Stimulated activated CD4-positive, alpha-beta T cell treated with anti-CD3 and anti-CD28 coated beads, Interleukin-4, amount 100 ng/mL, for 1 hour (primary cell): Measurements from ENCODE around the gene GAST.

Source experiments
- DNase-seq: peaks from one replicate; pipeline ENCODE4 v3.0.0-alpha.2; 2020

The GAST gene

DNA sequence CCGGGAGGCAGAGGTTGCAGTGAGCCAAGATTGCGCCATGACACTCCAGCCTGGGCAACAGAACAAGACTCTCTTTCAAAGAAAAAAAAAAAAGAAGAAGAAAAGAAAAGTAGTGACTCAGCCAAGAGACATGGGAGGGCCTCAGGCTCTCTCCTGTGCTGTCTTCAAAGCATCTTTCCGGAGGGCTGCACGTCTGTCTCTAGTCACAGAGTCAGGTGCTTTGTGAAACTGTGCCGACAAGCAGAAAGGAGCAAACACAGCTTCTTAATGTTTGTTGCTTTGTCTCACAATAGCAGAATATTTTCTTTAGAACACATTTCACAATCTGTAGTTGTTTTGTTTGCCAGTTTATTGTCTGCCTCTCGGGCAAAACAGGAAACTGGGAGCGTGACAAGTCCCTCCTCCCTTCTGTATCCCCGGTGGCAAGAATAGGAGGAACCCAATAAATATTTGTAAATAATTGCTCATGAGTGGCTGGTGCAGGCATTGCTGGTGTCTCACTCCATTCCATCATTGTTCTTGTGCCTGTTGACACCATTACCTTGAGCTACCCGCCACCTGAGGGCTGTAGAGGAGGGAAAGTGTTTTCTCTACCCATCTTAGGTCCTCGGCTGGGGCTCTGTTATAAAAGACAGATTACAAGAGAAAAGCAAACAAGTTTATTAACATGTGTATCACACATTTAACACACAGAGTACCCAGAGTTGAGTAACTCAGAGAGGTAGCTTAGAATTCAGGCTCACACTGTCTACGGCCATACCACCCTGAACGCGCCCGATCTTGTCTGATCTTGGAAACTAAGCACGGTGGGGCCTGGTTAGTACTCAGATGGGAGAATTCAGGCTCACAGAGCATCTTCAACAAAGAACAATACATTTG lies 5.5 kb downstream of the GAST start:
- DNase-seq, result no peak

GRCh38 chr17:41718287-41718645 lies 6.1 kb downstream of the GAST start:
- DNase-seq, result no peak

- DNase-seq, result no peak
These were observed 10.1 kb downstream of the GAST start for GRCh38 chr17:41722231-41722630.

DNA sequence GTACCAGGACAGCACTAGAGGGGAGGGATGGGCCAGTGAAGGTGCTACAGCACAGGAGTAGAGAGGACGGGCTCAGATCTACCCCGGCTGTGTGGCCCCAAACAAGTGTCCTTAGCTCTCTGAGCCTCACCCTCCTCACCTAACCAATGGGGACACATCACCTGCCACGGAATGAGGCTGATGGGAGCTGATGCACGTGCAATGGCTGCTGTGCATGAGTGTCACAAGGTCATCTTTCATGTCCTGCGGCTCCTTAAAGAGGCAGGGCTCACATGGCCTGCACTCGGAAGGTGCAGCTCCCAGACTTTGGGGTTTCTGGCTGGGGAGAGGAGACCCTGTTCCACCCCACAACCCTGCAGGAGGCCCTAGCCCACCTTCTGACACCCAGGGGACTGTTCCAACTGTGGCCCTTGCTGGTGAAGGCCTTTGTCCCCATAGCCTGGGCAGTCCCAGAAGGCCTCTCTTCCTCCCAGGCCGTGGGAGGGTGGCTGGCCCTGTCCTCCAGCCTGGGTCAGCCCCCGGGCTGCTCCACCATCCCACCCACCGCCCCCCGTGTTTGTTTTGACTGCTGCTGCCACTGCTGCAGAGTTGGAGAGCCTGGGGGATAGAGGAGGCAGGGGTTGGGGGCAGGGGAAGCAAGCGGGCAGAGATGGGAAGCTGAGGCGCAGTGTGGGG lies 11.8 kb downstream of the GAST start:
- no peak for DNase-seq

GRCh38 chr17:41724476-41725050 lies 12.4 kb downstream of the GAST start:
- no peak for DNase-seq

GRCh38 chr17:41725134-41725533 lies 13.0 kb downstream of the GAST start:
- no peak for DNase-seq

- DNase-seq, result no peak
These were observed 15.9 kb downstream of the GAST start for GRCh38 chr17:41728056-41728455.

DNA sequence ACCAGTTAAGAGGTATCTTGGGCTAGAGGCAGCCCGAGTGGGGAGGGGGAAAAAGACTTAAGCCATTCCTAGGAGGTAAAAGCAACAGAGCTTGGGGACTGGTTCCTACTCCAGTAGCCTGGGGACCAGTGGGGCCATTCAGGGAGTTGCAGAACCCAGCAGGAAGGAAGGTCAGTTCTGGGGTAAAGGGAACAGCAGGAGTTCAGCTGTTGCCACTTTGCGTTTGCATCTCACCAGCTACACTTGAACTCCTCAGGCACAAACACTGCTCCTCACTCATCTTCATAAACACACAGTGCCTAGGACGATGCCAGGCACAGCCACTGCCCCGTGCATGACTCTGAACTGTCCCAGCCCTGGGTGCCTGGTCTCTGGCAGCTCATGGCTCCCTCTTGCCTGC lies 18.3 kb downstream of the GAST start:
- DNase-seq, result no peak

GRCh38 chr17:41731836-41732235 lies 19.7 kb downstream of the GAST start:
- DNase-seq, result no peak

DNA sequence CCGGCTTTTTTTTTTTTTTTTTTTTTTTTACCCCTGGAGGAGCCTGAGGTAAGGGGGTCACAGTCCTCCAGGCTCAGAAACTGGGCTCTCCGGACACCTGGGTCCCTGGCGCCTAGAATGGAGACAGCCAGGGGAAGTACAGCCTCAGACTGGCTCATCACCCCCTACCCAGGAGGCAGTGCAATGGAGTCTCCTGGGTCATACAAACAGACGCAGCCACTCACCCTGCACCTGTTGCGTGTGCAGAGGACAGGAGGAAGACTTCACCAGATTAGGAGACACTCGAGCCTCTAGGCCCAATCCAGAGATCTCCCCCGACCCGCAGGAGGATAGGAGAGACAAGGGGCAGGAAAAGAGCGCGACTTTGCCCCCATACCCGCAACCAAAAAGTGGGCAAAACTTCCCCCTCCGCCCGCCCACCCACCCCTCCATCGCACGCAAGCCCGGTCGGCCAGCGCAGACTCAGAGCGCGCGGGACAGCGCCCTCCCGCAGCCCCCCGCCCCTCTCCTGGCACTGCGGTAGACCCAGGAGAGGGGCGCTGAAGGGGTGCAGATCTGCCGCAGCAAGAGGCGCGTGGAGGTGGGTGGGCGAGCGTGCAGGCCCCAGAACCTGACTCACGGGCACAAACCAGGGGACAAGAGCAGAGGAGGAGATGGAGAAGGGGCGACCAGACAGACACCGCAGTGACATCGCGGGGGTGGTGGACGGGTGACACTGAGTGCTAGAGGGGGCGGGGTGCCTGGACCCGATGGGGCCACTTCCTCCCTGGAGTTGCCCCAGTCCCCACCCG lies 21.4 kb downstream of the GAST start:
- DNase-seq, result no peak

GRCh38 chr17:41734139-41734948 lies 22.2 kb downstream of the GAST start, which contains the start of gene HAP1:
TSS of gene HAP1 (minus strand) at chr17:41734643. CDS start at chr17:41734634, 9 bp downstream.
- DNase-seq, result peak; percentile 26

DNA sequence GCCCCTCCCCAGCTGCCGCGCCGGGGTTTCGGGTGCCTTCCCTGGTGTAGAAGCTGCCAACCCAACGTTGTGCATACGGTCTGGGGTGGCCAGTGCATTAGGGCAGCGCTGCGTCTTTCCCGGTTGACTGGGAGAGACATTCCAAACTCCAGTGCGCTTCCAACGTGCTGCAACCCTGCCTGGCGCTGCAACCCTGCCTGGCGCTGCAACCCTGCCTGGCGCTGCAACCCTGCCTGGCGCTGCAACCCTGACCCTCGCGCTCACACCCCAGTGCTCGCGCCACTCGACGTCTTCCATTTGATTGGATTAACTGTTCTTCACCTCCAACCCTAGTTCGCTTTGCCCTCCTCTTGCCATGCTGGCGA lies 22.8 kb downstream of the GAST start:
- no peak for DNase-seq

DNA sequence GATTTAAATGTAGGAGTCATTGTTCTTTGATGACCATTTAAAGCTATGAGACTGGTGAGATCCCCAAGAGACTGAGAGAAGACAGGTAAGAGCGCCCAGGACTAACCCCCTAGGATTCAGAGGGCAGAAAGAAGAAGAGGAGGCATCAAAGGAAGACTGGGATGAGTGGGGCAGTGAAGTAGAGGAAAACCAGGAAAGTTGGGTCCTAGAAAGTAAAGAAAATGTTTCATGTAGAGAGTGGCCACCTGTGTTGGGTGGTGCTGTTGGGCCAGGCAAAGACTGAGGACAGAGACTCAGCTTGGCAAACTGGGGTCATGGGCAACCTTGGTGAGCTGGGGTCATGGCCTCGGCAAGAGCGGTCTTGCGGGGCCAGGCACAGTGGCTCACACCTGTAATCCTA lies 23.6 kb downstream of the GAST start:
- no peak for DNase-seq

DNA sequence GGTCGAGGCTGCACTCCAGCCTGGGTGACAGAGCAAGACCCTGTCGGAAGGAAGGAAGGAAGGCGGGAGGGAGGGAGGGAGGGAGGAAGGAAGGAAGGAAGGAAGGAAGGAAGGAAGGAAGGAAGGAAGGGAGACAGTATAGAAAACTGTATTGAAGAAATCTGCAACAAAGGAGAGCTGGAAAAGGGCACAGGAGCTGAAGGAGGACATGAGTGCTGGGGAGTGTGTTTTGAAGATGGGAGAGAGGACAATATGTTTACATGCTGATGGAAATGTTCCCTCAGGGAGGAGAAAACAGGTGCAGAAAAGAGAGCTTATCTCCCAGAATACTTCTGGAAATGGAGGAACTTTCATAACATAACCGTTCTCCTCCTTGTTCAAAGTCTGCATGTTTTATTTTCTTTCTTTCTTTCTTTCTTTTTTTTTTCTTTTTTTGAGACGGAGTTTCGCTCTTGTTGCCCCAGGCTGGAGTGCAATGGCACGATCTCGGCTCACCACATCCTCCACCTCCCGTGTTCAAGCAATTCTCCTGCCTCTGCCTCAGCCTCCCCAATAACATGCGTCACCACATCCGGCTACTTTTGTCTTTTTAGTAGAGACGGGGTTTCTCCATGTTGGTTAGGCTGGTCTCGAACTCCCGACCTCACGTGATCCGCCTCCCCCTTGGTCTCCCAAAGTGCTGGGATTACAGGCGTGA lies 25.0 kb downstream of the GAST start:
- DNase-seq, result no peak

- DNase-seq, result no peak
These were observed 25.5 kb downstream of the GAST start for GRCh38 chr17:41737680-41738023.

- peak; percentile 79 for DNase-seq
These were observed 26.1 kb downstream of the GAST start for GRCh38 chr17:41738077-41738800.

DNA sequence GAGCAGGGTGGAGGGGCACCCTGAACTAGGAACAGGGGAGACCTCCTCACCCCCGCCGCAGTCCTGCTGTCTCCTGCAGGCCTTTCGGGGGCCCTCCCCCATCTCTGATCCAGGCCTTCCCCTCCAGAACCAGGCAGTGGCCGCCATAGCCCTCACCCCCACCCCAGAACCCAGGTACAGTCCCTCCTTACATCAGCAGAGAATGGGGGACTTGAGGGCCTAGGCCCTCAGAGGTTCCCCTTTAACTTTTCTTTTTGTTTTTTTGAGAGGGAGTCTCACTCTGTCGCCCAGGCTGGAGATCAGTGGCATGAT lies 26.6 kb downstream of the GAST start:
- no peak for DNase-seq

GRCh38 chr17:41739661-41740352 lies 27.7 kb downstream of the GAST start:
- no peak for DNase-seq

DNA sequence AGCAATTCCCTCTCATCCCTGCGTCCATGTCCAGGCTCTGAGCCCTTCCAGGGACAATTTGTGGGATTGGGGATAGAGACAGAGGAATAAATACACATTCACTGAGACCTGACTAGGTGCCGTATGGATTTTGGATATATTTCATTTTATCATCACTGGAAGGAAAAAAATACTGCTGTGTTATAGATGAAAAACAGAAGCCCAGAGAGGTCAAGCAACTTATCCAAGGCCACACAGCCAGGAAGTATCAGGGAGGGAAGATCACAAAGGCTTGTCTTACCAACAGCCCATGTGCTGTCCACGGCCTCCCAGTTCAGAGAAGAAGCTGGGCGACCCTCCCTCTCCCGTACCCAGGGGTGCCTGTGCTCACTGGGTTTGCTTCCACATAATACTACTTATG lies 28.4 kb downstream of the GAST start:
- no peak for DNase-seq

GRCh38 chr17:41741709-41742108 lies 29.6 kb downstream of the GAST start:
- no peak for DNase-seq

GRCh38 chr17:41748275-41748674 lies 36.1 kb downstream of the GAST start:
- DNase-seq, result no peak
